GM18868 (cell line): ENCODE data around the gene NOPCHAP1.
A peak's percentile ranks its signal among the peaks of the same experiment; 100 is the strongest.
"Not testable (repeated sequence)": the region's sequence is repeated elsewhere in the genome, so short reads cannot be mapped to it uniquely, and the experiment has no call there.

Source experiments
- ATAC-seq: cut with Tn5 transposase; IDR thresholded peaks from one replicate; pipeline ENCODE4 v1.9.1; 2021; ENCODE audit warnings: mild to moderate bottlenecking, moderate library complexity; ENCODE audit not compliant: unreplicated experiment

NOPCHAP1 gene, protein sequence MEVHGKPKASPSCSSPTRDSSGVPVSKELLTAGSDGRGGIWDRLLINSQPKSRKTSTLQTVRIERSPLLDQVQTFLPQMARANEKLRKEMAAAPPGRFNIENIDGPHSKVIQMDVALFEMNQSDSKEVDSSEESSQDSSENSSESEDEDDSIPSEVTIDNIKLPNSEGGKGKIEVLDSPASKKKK

DNA sequence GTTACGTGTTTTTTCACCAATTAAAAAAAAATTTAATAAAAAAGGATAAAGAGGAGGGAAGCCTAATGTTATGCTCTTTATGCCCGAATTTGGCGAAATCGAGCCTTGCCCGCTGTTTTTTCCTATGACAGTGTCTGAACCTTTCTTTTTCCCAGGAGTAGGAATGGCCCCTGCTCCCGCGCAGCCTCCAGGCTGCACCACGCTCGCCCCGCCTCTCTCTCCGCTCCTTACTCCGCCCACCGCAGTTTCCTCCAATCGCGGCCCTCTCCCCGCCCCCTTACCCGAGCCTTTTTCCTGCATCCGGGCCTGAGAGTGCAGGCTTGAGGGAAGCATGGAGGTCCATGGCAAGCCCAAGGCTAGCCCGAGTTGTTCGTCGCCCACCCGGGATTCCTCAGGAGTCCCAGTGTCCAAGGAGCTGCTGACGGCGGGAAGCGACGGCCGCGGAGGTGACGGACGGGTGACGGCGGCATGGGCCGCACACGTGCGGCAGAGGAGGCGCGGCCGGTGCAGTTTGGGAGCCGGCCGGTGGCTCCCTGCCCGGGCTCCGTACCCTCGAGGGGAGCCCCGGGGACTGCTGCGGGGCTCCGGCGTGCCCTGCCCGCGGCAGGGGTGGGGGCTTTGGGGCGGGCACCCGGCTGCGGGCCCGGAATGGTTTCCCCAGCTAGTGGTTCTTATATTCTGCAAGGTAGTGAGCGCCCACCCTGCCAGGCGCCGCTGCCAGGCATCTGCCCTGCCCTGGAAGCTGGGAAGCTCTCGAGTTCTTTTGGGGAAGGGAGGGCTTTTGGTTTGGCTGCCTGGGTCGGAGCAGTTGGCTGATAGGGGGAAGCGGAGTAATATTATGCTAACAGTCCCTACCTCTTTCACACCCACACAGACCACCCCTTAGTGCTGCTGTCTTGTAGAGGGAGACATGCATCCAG lies at the start of gene NOPCHAP1:
TSS of gene NOPCHAP1 (plus strand) at position 295 of the 920 bp plus-strand sequence. CDS start at position 332, 37 bp downstream.
- ATAC-seq: peak; percentile 97

DNA sequence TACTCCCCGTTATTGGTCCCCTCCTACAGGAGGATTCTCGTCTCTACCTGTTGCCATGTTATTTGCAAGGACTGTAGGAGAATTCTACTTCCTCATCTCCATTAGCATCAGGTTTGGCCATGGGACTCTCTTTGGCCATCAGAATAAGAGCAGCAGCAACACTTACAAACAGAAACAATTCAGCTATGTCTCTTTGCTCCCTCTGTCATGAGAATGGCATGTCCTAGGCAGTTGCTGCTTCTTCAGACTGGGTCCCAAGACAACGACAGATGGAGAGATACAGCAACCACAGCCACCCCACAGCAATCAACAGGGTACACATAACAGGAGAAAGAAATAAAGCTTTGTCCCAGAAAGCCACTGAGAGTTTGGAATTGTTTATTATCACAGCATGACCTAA lies 47.7 kb upstream of the NOPCHAP1 start:
- no peak for ATAC-seq

DNA sequence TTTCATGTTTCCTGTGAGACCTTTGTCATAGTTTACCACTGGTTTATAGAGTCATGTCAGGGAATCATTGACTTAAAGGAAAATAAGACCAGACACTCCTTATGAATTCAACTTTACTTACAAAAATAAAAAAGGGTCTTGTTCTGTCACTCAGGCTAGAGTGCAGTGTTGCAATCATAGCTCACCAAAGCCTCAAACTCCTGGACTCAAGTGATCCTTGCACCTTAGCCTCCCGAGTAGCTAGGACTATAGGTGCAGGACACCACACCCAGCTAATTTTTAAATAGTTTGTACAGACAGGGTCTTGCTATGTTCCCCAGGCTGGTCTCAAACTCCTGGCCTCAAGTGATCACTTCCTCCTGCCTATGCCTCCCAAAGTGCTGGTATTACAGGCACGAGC lies 47.0 kb upstream of the NOPCHAP1 start:
- ATAC-seq: no peak

DNA sequence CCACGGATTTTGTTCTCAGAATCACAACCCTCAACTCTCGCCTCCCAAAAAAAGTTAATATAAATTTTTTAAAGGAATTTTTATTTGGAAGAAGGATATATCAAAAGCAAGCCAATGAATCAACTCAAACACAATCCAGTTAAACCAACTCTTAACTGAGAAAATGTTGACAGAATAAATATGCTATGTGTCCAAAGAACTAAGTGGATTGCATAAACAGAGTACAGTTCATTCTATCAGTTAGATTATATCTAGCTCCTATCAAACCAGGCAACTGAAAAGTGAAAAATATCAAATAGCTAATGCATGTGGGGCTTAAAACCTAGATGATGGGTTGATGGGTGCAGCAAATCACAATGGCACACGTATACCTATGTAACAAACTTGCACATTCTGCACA lies 44.7 kb upstream of the NOPCHAP1 start:
- ATAC-seq: no peak

DNA sequence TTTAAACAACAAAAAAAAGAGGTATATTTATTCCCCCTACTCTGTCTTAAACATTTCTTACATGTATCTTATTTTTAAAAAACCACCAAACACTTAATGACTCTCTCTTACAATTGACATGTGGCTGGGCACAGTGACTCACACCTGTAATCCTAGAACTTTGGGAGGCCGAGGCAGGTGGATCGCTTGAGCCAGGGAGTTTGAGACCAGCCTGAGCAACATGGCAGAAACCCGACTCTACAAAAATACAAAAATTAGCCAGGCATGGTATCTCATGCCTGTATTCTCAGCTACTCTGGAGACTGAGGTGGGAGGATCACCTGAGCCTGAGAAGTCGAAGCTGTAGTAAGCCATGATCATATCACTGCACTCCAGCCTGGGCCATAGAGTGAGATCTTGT lies 44.0 kb upstream of the NOPCHAP1 start:
- ATAC-seq: no peak

DNA sequence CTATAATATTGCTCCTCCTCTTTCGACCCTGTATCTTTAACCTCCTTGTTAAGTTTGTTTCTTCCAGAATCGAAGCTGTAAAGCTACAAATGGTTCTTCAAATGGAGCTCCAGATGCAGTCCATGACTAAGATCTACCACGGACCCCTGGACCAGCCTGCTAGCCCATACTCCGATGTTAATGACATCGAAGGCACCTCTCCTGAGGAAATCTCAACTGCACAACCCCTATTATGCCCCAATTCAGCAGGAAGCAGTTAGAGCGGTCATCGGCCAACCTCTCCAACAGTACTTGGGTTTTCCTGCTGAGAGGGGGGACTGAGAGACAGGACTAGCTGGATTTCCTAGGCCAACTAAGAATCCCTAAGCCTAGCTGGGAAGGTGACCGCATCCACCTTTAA lies 42.7 kb upstream of the NOPCHAP1 start:
- ATAC-seq: not testable (repeated sequence)

DNA sequence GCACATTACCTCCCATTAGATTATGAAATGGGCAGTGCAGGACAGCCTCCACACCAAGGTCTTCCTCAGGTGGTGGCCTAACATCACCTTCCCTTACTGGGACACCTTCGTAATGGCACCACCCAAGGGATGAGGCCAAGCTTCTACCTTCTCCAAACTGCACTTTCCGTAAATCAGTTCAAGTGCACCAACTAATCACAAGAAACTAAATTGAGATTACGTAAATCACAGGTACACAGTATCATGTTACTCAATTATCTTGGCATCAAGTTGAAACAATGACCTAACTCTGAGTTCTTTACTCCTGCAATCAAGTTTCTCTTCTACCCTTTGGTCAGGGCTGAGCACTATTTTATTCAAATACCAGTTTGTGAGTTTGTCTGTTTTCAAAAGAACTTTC lies 41.9 kb upstream of the NOPCHAP1 start:
- no peak for ATAC-seq

DNA sequence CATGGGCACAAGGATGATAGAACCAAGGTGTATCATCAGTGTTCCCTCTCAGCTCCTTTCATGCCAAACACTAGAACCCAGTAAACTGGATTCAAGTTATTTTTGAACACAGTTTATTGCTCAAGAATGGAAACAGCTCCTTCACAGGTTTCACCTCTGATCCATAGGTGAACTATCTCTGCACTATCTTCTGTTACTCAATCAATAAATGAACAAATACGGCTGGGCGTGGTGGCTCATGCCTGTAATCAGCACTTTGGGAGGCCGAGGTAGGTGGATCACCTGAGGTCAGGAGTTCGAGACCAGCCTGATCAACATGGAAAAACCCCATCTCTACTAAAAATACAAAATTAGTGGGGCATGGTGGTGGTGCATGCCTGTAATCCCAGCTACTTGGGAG lies 37.4 kb upstream of the NOPCHAP1 start:
- ATAC-seq: not testable (repeated sequence)

DNA sequence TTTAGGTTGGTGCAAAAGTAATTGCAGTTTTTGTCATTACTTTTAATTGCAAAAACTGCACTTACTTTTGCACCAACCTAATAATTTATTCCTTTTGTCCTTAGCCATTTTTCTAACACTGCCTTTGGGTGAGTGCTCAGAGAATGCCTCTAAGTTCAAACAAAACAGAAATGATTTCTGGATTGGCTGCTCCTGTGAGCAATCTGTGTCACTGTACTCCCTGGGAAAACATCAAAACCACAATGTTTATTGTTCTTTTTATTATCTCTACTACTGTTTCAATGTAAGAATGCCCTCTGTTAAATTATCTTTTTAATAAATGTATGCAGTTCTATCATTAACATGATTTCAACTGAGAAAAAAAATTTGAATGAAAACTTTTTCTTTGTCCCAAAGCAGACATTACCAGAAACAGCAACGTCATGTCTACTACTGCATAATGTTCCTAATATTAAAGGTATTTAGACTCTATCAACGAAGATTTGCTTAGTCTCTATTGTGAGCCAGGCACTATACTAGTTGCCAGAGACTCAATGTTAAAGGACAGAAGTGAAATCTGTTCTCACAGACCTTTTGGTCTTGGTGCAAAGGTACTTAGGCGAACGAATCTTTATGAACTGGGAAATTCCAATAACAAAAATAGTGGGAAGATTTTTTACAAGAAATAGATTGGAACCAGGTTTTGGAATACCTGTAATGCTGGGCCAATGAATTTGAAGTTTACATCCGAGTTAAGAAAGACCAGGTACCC lies 34.2 kb upstream of the NOPCHAP1 start:
- no peak for ATAC-seq

DNA sequence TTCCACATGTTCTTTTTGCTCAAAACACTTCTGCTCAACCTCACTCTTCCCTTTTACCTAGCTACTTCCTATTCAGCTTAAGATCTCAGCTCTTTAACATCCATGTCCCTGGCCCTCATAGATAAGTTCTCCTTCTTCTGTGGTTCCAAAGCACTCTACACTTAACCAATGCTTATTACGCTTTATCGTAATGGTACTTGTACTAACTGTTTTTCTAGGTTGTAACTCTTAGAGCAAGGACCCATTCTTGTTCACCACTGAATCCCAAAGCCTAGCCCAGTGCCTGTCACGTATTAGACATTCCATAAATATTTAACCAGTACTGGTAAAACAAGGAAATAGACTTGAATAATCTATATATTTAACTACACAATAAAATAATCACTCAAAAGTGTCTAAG lies 33.3 kb upstream of the NOPCHAP1 start:
- no peak for ATAC-seq

DNA sequence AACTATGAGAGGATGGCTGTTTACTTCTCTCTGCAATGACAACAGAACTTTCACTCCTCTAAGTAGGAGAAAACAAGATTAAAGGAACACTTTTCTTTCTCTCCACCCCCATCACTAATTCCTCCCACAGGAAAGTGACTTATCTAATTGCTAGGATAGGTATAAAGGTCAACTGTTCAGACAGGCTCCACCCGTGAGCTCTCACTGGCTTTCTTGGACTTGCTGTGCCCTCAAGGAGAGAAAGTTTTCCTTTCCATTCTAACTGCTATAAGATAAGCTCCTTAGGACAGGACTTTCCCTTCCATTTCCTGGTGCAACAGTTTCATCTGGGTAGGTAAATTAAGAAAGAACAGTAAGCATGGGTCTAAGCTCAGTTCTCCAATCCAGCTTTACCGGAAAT lies 32.8 kb upstream of the NOPCHAP1 start:
- ATAC-seq: no peak

DNA sequence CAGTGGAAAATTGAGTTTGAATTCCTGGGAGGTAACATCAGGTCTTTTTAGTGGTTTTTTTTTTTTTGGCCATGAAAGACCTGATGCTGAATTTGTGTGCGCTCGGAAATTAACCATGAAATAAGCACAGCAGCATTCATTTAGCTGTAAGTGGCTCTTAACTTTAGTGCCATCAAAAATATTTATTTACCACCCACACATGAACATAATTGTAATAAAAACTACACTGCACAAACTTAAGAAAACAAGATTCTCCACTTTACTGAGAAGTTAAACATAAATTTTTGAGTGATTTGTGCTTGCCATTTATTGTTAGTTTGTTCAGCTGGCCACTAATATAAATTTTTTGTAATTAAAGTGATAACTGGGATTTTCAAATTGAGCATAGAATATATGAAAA lies 30.4 kb upstream of the NOPCHAP1 start:
- ATAC-seq: no peak

DNA sequence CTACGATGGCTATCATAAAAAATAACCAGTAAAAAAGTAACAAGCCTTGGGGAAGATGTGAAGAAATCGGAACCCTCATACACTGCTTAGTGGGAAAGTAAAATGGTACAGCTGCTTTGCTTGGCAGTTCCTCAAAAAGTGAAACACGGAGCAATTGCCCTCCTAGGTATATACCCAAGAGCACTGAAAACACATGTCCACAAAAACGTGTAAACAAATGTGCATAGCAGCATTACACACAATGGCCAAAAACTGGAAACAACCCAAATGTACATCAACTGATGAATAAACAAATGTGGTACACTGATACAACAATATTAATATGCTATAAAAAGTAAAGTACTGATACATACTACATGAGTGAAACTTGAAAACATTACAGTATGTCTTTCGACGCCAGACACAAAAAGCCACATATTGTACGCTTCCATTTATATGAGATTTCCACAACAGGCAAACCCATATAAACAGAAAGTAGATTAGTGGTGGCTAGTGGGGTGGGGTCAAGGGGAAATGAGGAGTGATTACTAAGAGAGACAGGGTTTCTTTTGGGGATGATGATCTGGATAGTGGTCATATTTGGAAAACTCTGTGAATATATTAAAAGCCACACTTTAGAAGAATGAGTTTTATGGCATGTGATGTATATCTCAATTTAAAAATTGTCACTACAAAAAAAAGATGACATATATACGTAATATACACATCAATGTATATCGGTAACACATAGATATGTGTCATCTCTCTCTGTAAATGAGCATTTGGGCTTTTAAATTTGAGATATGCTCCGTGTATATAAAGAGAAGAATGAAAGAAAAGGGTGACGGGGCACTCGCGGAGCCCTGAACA lies 29.0 kb upstream of the NOPCHAP1 start:
- no peak for ATAC-seq

DNA sequence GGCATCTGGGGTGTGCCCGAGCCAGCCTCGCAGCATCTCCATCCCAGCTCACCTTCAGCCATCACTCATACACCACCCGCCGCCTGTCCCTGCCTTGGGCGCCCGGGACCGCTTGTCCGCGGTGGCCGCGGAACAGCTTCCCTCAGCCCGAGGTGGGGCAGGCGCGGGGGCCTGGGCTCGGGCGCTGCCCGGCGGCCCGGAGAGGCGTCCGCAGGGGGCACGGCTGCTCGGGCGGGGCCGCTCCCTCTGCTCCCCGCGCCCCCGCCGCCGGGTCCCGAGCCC lies 28.5 kb upstream of the NOPCHAP1 start:
- ATAC-seq: peak; percentile 22

DNA sequence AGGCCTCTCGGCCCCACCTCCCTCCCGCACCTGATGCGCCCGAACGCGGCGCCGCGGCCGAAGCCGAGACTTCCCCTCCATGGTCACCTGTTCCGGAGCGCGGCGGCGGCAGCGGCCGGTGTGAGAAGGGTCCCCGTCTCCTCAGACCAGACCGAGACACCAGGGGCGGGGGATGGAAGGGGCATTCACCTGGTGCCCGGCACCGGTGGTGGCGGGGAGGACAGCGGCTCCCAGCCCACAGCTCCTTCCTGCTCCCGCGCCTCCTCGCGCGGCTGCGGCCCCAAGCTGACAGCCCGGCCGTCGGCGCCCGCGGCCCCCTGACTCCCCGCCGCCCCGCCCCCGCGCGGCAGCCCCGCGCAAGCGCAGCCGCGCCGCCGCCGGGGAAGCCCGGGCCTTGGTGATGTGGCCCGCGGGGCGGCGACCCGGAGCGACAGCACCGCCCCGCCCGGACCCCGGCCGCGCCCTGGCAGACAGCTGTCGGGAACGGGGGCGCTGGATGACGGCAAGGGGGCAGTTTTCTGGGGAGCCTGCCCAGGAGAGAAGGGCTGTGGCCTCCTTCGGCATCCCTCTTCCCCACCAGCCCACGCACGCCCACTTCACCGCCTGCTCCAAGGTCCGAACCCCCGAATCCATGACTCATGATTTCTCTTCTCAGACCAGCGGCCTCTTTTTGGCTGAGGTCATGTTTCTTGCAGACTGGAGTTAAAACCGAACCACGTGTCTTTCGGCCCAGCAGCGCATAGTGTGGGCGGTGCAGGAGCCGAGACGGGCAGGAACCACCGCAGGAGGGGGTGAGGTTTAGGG lies 27.9 kb upstream of the NOPCHAP1 start, which contains the start of gene SLC41A2:
TSS of gene SLC41A2 (minus strand) at position 290 of the 804 bp plus-strand sequence. CDS start 29,763 bp downstream, outside the sequence.
- peak; percentile 79 for ATAC-seq

DNA sequence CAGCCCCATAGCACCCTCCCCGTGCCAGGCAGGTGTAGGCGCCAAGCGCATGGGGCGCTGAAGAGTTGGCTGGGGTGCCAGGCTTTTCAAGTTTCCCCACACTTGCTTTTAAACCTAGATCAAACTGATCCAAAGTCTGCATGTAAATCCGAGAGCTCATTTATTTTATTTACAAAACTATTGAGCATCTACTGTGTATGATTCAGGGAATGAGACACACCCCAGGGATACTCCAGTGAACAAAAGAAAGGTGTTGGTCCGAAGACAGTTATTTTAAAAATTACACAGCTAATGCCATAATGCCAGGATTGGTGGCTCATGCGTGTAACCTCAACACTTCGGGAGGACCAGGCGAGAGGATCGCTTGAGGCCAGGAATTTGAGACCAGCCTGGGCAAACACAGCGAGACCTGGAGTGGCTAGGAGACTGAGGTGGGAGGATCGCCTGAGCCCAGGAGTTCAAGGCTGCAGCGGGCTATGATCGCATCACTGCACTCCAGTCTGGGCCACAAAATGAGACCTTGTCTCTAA lies 27.2 kb upstream of the NOPCHAP1 start:
- ATAC-seq: no peak

DNA sequence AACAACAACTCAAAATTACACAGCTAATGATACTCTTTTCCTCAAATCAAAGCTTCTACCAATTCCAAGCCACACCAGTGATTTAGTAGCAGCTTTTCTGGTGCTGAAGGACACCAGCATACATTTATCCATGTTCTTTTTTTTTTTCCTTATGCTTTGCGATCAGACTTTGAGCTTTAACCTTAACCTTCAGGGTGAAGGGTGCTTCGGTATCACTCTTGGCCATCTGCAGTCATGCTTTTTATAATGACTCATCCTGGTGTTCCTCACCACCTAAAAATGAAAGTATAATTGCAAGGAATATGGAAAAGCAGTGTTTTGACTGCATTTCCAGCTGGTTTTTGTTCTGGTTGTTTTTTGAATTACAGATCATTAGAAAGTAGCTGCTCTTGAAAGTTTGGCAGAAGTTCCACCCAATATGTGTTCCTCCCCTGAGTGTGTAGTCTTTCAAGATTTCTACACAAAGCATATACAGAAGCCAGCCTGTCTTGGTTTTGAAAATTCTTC lies 26.7 kb upstream of the NOPCHAP1 start:
- ATAC-seq: no peak

DNA sequence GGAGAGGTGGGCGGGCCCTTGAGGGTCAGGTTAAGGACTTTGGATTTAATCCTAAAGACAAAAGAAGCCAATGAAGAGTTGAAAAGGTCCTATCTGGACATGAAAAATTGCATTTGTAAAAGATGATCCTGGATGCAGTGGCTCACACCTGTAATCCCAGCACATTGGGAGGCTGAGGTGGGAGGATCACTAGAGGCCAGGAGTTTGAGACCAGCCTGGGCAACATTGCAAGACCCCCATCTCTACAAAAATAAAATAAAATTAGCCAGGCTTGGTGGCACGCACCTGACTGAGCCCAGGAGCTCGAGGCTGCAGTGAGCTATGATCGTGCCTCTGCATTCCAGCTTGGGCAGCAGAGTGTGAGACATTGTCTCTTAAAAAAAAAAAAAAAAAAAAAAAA lies 25.7 kb upstream of the NOPCHAP1 start:
- no peak for ATAC-seq

DNA sequence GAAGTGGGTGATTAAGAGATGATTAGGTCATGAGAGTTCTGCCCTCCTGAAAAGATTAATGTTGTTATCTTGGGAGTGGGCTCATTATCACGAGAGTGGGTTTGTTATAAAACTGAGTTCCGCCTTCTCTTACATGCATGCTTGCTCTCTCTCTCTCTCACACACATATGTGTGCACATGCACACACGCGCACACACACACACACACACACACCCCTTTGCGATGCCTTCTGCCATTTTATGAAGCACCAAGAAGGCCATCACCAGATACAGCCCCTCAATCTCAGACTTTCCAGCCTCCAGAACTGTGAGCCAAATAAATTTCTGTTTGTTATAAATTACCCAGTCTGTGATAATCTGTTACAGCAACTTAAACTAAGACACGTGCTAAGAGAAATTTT lies 22.4 kb upstream of the NOPCHAP1 start:
- ATAC-seq: no peak
